Mesothelial cell of epicardium (in vitro differentiated cells): ENCODE data around the gene RRBP1. TPM values are rescaled to one million over a fixed set of nuclear protein-coding genes. Genes with fewer than 3 reads are reported as not detected.

Experiments
- DNase-seq, 2 experiments: peaks; one replicate each; pipeline ENCODE4 v3.0.0; 2021; ENCODE audit warnings: low spot score in 2 of 2; ENCODE audit not compliant: unreplicated experiment in 2 of 2
- H3K27ac Mint-ChIP-seq: 2 replicates; pipeline ENCODE4 v1.8.0; 2021; ENCODE audit warnings: mixed read lengths
- H3K27me3 Mint-ChIP-seq: 2 replicates; pipeline ENCODE4 v1.8.0; 2021; ENCODE audit warnings: low read depth, mixed read lengths
- H3K36me3 Mint-ChIP-seq: 2 replicates; pipeline ENCODE4 v1.8.0; 2021; ENCODE audit warnings: mixed read lengths
- H3K4me1 Mint-ChIP-seq: 2 replicates; pipeline ENCODE4 v1.8.0; 2021; ENCODE audit warnings: mixed read lengths
- H3K4me3 Mint-ChIP-seq: 2 replicates; pipeline ENCODE4 v1.8.0; 2021; ENCODE audit warnings: mild to moderate bottlenecking, moderate library complexity, mixed read lengths
- H3K9me3 Mint-ChIP-seq: 2 replicates; pipeline ENCODE4 v1.8.0; 2021; ENCODE audit warnings: mixed read lengths
- CTCF ChIP-seq: fragments of 200-600 bp; sonication (generic); IDR thresholded peaks from one replicate; pipeline ENCODE4 v1.5.0; 2021; ENCODE audit warnings: antibody characterized with exemption; ENCODE audit not compliant: unreplicated experiment
- total RNA-seq: library from RNA; stranded (reverse); gene quantifications from 3 replicates; pipeline ENCODE4 v1.2.1, GENCODE V29; 2021

RRBP1 gene
- total RNA-seq, 1 donor from 2014 or later, result 211 TPM

GRCh38 chr20:17664025-17664633, 17.9 kb downstream of the RRBP1 start:
- no peak for DNase-seq
- H3K27me3 Mint-ChIP-seq, result no peaks in the 10 kb centered on the region

GRCh38 chr20:17663486-17663885, 18.6 kb downstream of the RRBP1 start:
- no peaks in the 10 kb centered on the region for H3K27me3 Mint-ChIP-seq
- TF ChIP-seq CTCF, result no peak
- peaks cover 26% of the 10 kb centered on the region for H3K4me1 Mint-ChIP-seq
- H3K9me3 Mint-ChIP-seq, result no peaks in the 10 kb centered on the region
- peaks cover 17% of the 10 kb centered on the region for H3K36me3 Mint-ChIP-seq
- H3K27ac Mint-ChIP-seq, result no peak overlapping the region
- DNase-seq, result no peak
- no peak overlapping the region for H3K4me3 Mint-ChIP-seq

More at GRCh38 chr20:17664025-17664633, 17.9 kb downstream of the RRBP1 start:
- H3K9me3 Mint-ChIP-seq, result no peaks in the 10 kb centered on the region
- H3K27ac Mint-ChIP-seq, result no peak overlapping the region
- peaks cover 14% of the 10 kb centered on the region for H3K36me3 Mint-ChIP-seq
- no peak for TF ChIP-seq CTCF
- no peak overlapping the region for H3K4me3 Mint-ChIP-seq
- H3K4me1 Mint-ChIP-seq, result peaks cover 30% of the 10 kb centered on the region

- H3K27ac Mint-ChIP-seq, result no peak overlapping the region
- H3K36me3 Mint-ChIP-seq, result peaks cover 19% of the 10 kb centered on the region
Observed at GRCh38 chr20:17663040-17663399, 19.0 kb downstream of the RRBP1 start.

GRCh38 chr20:17662333-17663039, 19.6 kb downstream of the RRBP1 start:
- Mint-ChIP-seq H3K36me3 (peaks cover 24% of the 10 kb centered on the region), H3K9me3 (no peaks in the 10 kb centered on the region), H3K27ac (no peak overlapping the region), H3K27me3 (no peaks in the 10 kb centered on the region), H3K4me3 (no peak overlapping the region), H3K4me1 (peaks cover 25% of the 10 kb centered on the region)
- TF ChIP-seq CTCF, result no peak
- DNase-seq, result no peak

More at GRCh38 chr20:17663040-17663399, 19.0 kb downstream of the RRBP1 start:
- H3K4me3 Mint-ChIP-seq, result no peak overlapping the region
- no peaks in the 10 kb centered on the region for H3K9me3 Mint-ChIP-seq
- H3K27me3 Mint-ChIP-seq, result no peaks in the 10 kb centered on the region
- DNase-seq, result no peak
- TF ChIP-seq CTCF, result no peak
- peaks cover 25% of the 10 kb centered on the region for H3K4me1 Mint-ChIP-seq

- DNase-seq, result no peak
- peaks cover 32% of the 10 kb centered on the region for H3K36me3 Mint-ChIP-seq
- no peaks in the 10 kb centered on the region for H3K9me3 Mint-ChIP-seq
- no peak for TF ChIP-seq CTCF
- H3K4me1 Mint-ChIP-seq, result peaks cover 19% of the 10 kb centered on the region
- no peak overlapping the region for H3K4me3 Mint-ChIP-seq
- H3K27ac Mint-ChIP-seq, result peak overlapping the region; percentile 48
- no peaks in the 10 kb centered on the region for H3K27me3 Mint-ChIP-seq
Observed at GRCh38 chr20:17661121-17661744, 20.8 kb downstream of the RRBP1 start.
